Stomach (tissue), 9 donors: ENCODE results near the gene HOXB8. TPM values are rescaled to one million over a fixed set of nuclear protein-coding genes. Genes with fewer than 3 reads are reported as not detected.
A peak's percentile ranks its signal among the peaks of the same experiment; 100 is the strongest.

ENCODE experiments used
- DNase-seq, 2 donors: peaks; one replicate each; pipeline versions ENCODE4 v3.0.0 to v3.0.0-alpha.2; 2013 to 2019
- H3K27ac ChIP-seq, 5 donors: fragments of 200-600 bp in 4 of 5; sonication (generic) in 4 of 5; one replicate each; pipeline ENCODE4 v1.5.1; 2013 to 2019; ENCODE audit warnings: mild to moderate bottlenecking in 1 of 5, moderate library complexity in 1 of 5
- H3K27me3 ChIP-seq, 3 donors: fragments of 200-600 bp; sonication (generic); one replicate each; pipeline ENCODE4 v1.5.1; 2017 to 2019; ENCODE audit warnings: mixed run types in 1 of 3
- H3K36me3 ChIP-seq, 4 donors: fragments of 200-600 bp; sonication (generic); 1 replicate in 3 of 4; 2 replicates in 1 of 4; pipeline ENCODE4 v1.5.1; 2016 to 2019
- H3K4me1 ChIP-seq, 4 donors: fragments of 200-600 bp; sonication (generic); one replicate each; pipeline ENCODE4 v1.5.1; 2016 to 2019
- H3K4me3 ChIP-seq, 4 donors: fragments of 200-600 bp; sonication (generic) in 3 of 4; one replicate each; pipeline ENCODE4 v1.5.1; 2016 to 2019; ENCODE audit warnings: mild to moderate bottlenecking in 1 of 4
- H3K9me3 ChIP-seq, 4 donors: fragments of 200-600 bp; sonication (generic); one replicate each; pipeline ENCODE4 v1.5.1; 2016 to 2019
- CTCF ChIP-seq, 7 experiments: fragments of 450-650 bp in 4 of 7; fragments of 200-600 bp in 3 of 7; sonication (generic) in 3 of 7; IDR thresholded peaks; one replicate each; pipeline ENCODE4 v1.5.1; 2016 to 2019; ENCODE audit warnings: antibody characterized with exemption in 7 of 7, control low read depth in 2 of 7, mild to moderate bottlenecking in 1 of 7
- EP300 ChIP-seq: sonication (generic); formaldehyde crosslinking; IDR thresholded peaks from one replicate; pipeline ENCODE4 v1.6.1; 2017; ENCODE audit warnings: antibody characterized with exemption
- POLR2A ChIP-seq, 4 donors: fragments of 450-650 bp; IDR thresholded peaks; one replicate each; pipeline ENCODE4 v1.6.1; 2016; ENCODE audit warnings: antibody characterized with exemption in 4 of 4, control low read depth in 2 of 4, mild to moderate bottlenecking in 1 of 4, moderate library complexity in 1 of 4
- POLR2AphosphoS5 ChIP-seq, 3 donors: sonication (generic); formaldehyde crosslinking; IDR thresholded peaks; one replicate each; pipeline ENCODE4 v1.6.1; 2016; ENCODE audit warnings: antibody characterized with exemption in 3 of 3
- WGBS, 5 donors: extraction: QIAGEN DNeasy Blood & Tissue Kit in 3 of 5; methylation state at CpG; one replicate each; pipeline versions ENCODE4 v1.1.5 to v1.1.7; 2013 to 2018; 5-methylcytosine and 5-hydroxymethylcytosine counted together
- intact Hi-C: fragments of 100-400 bp; cut with DNase I; formaldehyde crosslinking; loops from one replicate; pipeline ENCODE4 v1.15.1; 2023; ENCODE audit warnings: low total_unique reads
- polyA plus RNA-seq, 3 donors: library from polyadenylated mRNA; stranded (reverse); fragments of 200-250 nt; gene quantifications; one replicate each; pipeline ENCODE4 v1.2.3, GENCODE V29; 2013
- total RNA-seq, 5 donors: library from RNA; depleted of rRNA; stranded (reverse); fragments of >200 nt; gene quantifications; one replicate each; pipeline versions ENCODE4 v1.1.0 to v1.2.3, GENCODE V29; 2014 to 2016
- donor health status: healthy with polysubstance abuse.
- donor health status: Bipolar disorder and iron deficiency.
- donor health status: healthy.

Gene HOXB8
- total and polyA plus RNA-seq, 8 donors, result 0.46 to 13.0 (median 1.3) TPM; not detected in 1

GRCh38 chr17:48591255-48592056 is 23.6 kb downstream of the HOXB8 start:
- WGBS, 5 donors, result 57 to 78% (median 72%) methylated on average over 10 of the region's 10 CpGs
- Histone ChIP-seq H3K27me3 (peaks cover 3 to 100% (median 86%) of the 10 kb centered on the region in 3 donors), H3K4me1 (peaks cover 12 to 78% (median 56%) of the 10 kb centered on the region in 4 donors), H3K9me3 (no peaks in the 10 kb centered on the region), H3K4me3 (peak overlapping the region; percentile 44 to 57 (median 51)), H3K36me3 (no peaks in the 10 kb centered on the region), H3K27ac (peak overlapping the region; percentile 59 to 95 (median 93))
- intact Hi-C loops, result no loop called here
- DNase-seq, result no peak
- TF ChIP-seq POLR2A (IDR thresholded peaks at IDR 0.05) (no peak), POLR2AphosphoS5 (IDR thresholded peaks at IDR 0.05) (no peak), CTCF (IDR thresholded peaks at IDR 0.05) (no peak), EP300 (no peak)

- H3K9me3 ChIP-seq, result no peaks in the 10 kb centered on the region
- H3K4me3 ChIP-seq, result peak overlapping the region; percentile 22 to 56 (median 44)
- H3K27ac ChIP-seq, result peak overlapping the region; percentile 17 to 95 (median 93)
- no peak for DNase-seq
- intact Hi-C loops, result no loop called here
- peaks cover 15 to 79% (median 57%) of the 10 kb centered on the region in 4 donors for H3K4me1 ChIP-seq
- no peaks in the 10 kb centered on the region for H3K36me3 ChIP-seq
- peaks cover 3 to 100% (median 86%) of the 10 kb centered on the region in 3 donors for H3K27me3 ChIP-seq
- TF ChIP-seq POLR2A (IDR thresholded peaks at IDR 0.05) (no peak), POLR2AphosphoS5 (IDR thresholded peaks at IDR 0.05) (no peak), EP300 (no peak)
Measured at GRCh38 chr17:48590607-48591161, 24.4 kb downstream of the HOXB8 start.

- DNase-seq, result no peak
- Histone ChIP-seq H3K36me3 (no peaks in the 10 kb centered on the region), H3K4me1 (peaks cover 16 to 78% (median 55%) of the 10 kb centered on the region in 4 donors), H3K27ac (peak within 1 kb of the TSS; percentile 62 to 95 (median 93)), H3K9me3 (no peaks in the 10 kb centered on the region), H3K27me3 (peaks cover 3 to 100% (median 84%) of the 10 kb centered on the region in 3 donors), H3K4me3 (peak within 1 kb of the TSS; percentile 22 to 56 (median 51))
- intact Hi-C loops, result no loop called here
- no peak for TF ChIP-seq POLR2A (IDR thresholded peaks at IDR 0.05)
- TF ChIP-seq CTCF (IDR thresholded peaks at IDR 0.05), result no peak
- no peak for TF ChIP-seq EP300
- TF ChIP-seq POLR2AphosphoS5 (IDR thresholded peaks at IDR 0.05), result no peak
- WGBS, 5 donors, result 32 to 38% (median 36%) methylated on average over 23 of the region's 23 CpGs
Measured at GRCh38 chr17:48589831-48590606, 25.1 kb downstream of the HOXB8 start, which contains the start of gene HOXB3. Gene HOXB3, minus strand, starts transcription at chr17:48590241. Its CDS starts 37,767 bp downstream, at chr17:48552474.

GRCh38 chr17:48589060-48589830 is 25.8 kb downstream of the HOXB8 start:
- TF ChIP-seq CTCF (IDR thresholded peaks at IDR 0.05) (no peak), POLR2A (IDR thresholded peaks at IDR 0.05) (no peak), EP300 (no peak), POLR2AphosphoS5 (IDR thresholded peaks at IDR 0.05) (no peak)
- H3K9me3 ChIP-seq, result no peaks in the 10 kb centered on the region
- H3K27me3 ChIP-seq, result peaks cover 3 to 100% (median 79%) of the 10 kb centered on the region in 3 donors
- intact Hi-C loops, result no loop called here
- H3K36me3 ChIP-seq, result no peaks in the 10 kb centered on the region
- H3K4me3 ChIP-seq, result peak overlapping the region; percentile 22 to 56 (median 44)
- peaks cover 14 to 78% (median 50%) of the 10 kb centered on the region in 4 donors for H3K4me1 ChIP-seq
- DNase-seq, result no peak
- 16 to 29% (median 25%) methylated on average over 10 of the region's 10 CpGs for WGBS, 5 donors
- H3K27ac ChIP-seq, result peak overlapping the region; percentile 62 to 95 (median 93)
